ENCODE measurements around the gene FRY. TPM values are rescaled to one million over a fixed set of nuclear protein-coding genes. Genes with fewer than 3 reads are reported as not detected.

FRY gene
- total RNA-seq, 1 donor from 2014 or later: 2.4 TPM

DNA sequence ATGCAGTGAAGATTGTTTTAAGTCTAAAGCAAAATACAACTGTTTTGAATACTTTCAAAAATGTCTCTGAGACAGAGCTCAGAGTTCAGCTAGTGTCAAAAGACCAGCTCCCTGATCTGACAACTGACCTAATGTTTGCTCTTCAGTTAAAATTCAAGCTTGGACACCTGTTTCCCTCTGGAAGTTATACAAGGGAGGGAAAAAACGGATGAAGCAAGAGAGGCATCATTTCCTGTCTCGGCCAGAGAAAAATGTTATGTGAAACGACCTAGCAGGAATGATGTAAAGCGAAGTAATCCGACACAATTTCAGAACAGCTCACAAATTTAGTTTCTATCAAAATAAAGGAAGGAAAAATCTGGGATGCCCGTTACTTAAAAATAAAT, 224.1 kb downstream of the FRY start:
- H3K9me3 Mint-ChIP-seq: no peaks in the 10 kb centered on the region
- intact Hi-C loops (cut with micrococcal nuclease): no loop called here
- no peak overlapping the region for H3K27ac Mint-ChIP-seq
- DNase-seq (ENCODE audit: low spot score): no peak
- peaks cover 2% of the 10 kb centered on the region for H3K36me3 Mint-ChIP-seq (ENCODE audit: low read depth)
- H3K4me3 Mint-ChIP-seq: no peak overlapping the region
- no peaks in the 10 kb centered on the region for H3K27me3 Mint-ChIP-seq (ENCODE audit: insufficient read depth)
- H3K4me1 Mint-ChIP-seq (ENCODE audit: low read depth): no peaks in the 10 kb centered on the region

DNA sequence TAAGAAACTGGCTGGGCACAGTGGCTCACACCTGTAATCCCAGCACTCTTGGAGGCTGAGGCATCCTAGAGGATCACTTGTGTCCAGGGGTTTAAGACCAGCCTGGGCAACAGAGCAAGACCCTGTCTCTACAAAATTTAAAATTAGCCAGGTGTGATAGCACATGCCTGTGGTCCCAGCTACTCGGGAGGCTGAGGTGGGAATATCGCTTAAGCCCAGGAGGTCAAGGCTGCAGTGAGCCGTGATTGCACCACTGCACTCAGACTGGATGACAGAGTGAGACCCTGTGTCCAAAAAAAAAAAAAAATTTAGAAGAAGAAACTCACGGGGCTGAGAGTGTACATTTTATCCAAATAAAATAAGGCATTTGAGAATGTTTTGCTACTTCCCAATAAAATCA, 224.7 kb downstream of the FRY start:
- no peak overlapping the region for H3K27ac Mint-ChIP-seq
- H3K4me1 Mint-ChIP-seq (ENCODE audit: low read depth): no peaks in the 10 kb centered on the region
- DNase-seq (ENCODE audit: low spot score): no peak
- H3K27me3 Mint-ChIP-seq (ENCODE audit: insufficient read depth): no peaks in the 10 kb centered on the region
- H3K4me3 Mint-ChIP-seq: no peak overlapping the region
- peaks cover 2% of the 10 kb centered on the region for H3K36me3 Mint-ChIP-seq (ENCODE audit: low read depth)
- no peaks in the 10 kb centered on the region for H3K9me3 Mint-ChIP-seq
- intact Hi-C loops (cut with micrococcal nuclease): no loop called here

DNA sequence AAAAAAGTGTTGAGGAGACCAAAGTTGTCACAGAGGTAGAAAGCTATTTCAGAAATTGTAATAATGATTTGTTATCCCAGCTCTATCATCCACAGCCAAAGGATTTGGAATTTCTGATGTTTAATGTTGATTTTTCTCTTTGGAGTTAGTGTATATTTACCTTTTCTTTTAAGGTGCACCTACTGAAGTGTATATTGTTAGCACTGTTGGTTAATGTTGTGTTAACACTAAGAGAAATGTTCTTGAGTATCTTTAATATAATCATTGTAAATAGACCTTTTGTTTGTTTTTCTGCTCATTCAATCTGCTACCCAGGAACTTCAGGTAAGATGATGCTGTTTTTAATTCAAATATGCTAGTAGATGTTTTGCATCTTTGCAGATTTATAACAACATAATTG, 226.1 kb downstream of the FRY start:
- Mint-ChIP-seq H3K36me3 (ENCODE audit: low read depth) (peaks cover 2% of the 10 kb centered on the region), H3K9me3 (no peaks in the 10 kb centered on the region), H3K4me1 (ENCODE audit: low read depth) (no peaks in the 10 kb centered on the region), H3K27me3 (ENCODE audit: insufficient read depth) (no peaks in the 10 kb centered on the region), H3K27ac (no peak overlapping the region), H3K4me3 (no peak overlapping the region)
- intact Hi-C loops (cut with micrococcal nuclease): no loop called here
- no peak for DNase-seq (ENCODE audit: low spot score)

DNA sequence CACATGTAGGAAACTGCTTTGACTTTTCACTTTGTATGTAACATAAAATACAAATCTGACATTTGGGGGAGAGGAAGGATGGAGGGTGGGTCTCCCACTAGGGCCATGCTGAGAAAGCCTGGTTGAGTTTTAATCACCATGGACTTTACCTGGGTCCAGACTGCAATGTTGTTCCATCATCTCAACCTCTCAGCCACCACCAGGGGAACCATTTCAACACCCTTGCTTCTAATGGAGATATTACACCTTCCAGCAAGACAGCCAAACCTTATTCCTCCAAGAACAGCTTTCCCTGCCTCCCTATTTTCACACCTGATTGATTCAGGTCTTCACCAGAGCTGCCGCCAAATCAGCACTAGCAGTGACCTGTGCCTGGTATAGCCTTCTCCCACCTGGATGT, 227.5 kb downstream of the FRY start:
- Mint-ChIP-seq H3K36me3 (ENCODE audit: low read depth) (peaks cover 2% of the 10 kb centered on the region), H3K27ac (no peak overlapping the region), H3K27me3 (ENCODE audit: insufficient read depth) (no peaks in the 10 kb centered on the region), H3K4me3 (no peak overlapping the region), H3K9me3 (no peaks in the 10 kb centered on the region), H3K4me1 (ENCODE audit: low read depth) (no peaks in the 10 kb centered on the region)
- no peak for DNase-seq (ENCODE audit: low spot score)
- intact Hi-C loops (cut with micrococcal nuclease): no loop called here

DNA sequence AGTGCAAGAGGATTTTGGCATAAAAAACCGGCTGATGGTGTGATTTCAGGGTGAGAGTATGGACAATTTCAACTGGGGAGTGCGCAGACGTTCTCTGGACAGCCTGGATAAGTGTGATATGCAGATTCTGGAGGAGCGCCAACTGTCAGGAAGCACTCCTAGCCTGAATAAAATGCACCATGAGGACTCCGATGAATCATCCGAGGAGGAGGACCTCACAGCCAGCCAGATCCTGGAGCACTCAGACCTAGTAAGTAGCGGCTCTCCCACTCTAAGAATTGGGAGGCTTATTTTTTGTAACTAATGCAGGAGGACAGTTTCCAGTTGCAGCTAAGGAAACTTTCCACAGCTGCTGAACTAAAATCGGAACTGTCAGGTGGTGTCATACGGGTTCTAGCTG, 230.0 kb downstream of the FRY start:
- no peaks in the 10 kb centered on the region for H3K4me1 Mint-ChIP-seq (ENCODE audit: low read depth)
- intact Hi-C loops (cut with micrococcal nuclease): no loop called here
- no peaks in the 10 kb centered on the region for H3K27me3 Mint-ChIP-seq (ENCODE audit: insufficient read depth)
- peaks cover 4% of the 10 kb centered on the region for H3K36me3 Mint-ChIP-seq (ENCODE audit: low read depth)
- no peaks in the 10 kb centered on the region for H3K9me3 Mint-ChIP-seq
- H3K27ac Mint-ChIP-seq: no peak overlapping the region
- DNase-seq (ENCODE audit: low spot score): no peak
- H3K4me3 Mint-ChIP-seq: no peak overlapping the region

DNA sequence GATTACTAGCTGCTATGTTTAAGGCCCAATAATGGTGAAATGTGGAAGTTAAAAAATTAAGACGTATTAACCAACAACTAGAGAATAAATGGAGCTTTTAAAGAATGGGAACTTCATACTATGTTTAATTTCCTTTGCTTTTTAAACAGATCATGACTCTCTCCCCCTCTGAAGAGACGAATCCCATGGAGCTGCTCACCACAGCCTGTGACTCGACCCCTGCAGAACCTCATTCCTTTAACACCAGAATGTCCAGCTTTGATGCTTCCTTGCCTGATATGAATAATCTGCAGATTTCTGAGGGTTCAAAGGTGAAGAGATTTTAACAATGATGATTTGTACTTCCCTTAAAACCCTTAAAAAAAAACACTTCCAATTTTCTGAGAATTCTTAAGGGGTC, 230.6 kb downstream of the FRY start:
- H3K36me3 Mint-ChIP-seq (ENCODE audit: low read depth): peaks cover 4% of the 10 kb centered on the region
- intact Hi-C loops (cut with micrococcal nuclease): no loop called here
- no peak overlapping the region for H3K27ac Mint-ChIP-seq
- no peak overlapping the region for H3K4me3 Mint-ChIP-seq
- no peaks in the 10 kb centered on the region for H3K4me1 Mint-ChIP-seq (ENCODE audit: low read depth)
- DNase-seq (ENCODE audit: low spot score): no peak
- H3K27me3 Mint-ChIP-seq (ENCODE audit: insufficient read depth): no peaks in the 10 kb centered on the region
- H3K9me3 Mint-ChIP-seq: no peaks in the 10 kb centered on the region

DNA sequence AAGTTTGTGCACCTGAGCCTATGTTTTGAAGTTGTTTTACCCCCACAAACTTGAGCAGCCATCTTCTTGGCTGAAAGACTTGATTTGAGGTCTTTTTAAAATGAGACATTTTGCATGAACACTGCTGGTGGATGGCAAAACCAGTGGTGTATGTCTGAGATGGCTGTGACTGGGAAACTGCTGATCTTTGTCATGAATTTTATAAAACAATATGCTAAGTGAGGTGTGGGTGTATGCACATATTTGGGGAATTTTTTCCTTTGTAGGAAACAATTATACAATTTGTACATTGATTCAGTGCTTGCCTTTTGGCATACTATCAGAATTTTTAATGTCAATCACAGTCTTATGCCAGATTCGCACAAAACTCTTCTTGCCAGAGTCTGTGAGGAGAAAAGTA, 231.0 kb downstream of the FRY start:
- Mint-ChIP-seq H3K4me3 (no peak overlapping the region), H3K27ac (no peak overlapping the region), H3K27me3 (ENCODE audit: insufficient read depth) (no peaks in the 10 kb centered on the region), H3K9me3 (no peaks in the 10 kb centered on the region), H3K4me1 (ENCODE audit: low read depth) (no peaks in the 10 kb centered on the region), H3K36me3 (ENCODE audit: low read depth) (peaks cover 4% of the 10 kb centered on the region)
- intact Hi-C loops (cut with micrococcal nuclease): no loop called here
- no peak for DNase-seq (ENCODE audit: low spot score)

DNA sequence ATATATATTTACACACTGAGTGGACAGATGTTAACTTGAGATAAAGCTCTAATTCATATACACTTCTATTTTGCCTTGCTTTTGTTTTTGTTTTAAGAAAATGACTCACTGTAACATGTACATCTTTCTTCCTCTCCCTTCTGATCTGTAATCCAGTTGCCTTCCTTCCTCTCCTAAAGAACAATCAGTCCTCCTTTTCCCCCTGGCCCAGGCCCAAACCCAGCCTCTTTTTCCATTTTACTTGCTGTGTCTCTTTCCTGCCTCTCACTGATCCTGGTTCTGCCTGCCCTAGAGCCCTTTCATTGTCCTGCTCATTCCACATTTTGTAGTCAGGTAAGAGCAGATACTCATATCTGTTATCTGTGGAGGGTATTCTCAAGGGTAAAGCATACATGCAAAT, 232.8 kb downstream of the FRY start:
- Mint-ChIP-seq H3K27ac (no peak overlapping the region), H3K4me1 (ENCODE audit: low read depth) (no peaks in the 10 kb centered on the region), H3K4me3 (no peak overlapping the region), H3K9me3 (no peaks in the 10 kb centered on the region), H3K36me3 (ENCODE audit: low read depth) (peaks cover 2% of the 10 kb centered on the region), H3K27me3 (ENCODE audit: insufficient read depth) (no peaks in the 10 kb centered on the region)
- intact Hi-C loops (cut with micrococcal nuclease): no loop called here
- no peak for DNase-seq (ENCODE audit: low spot score)

DNA sequence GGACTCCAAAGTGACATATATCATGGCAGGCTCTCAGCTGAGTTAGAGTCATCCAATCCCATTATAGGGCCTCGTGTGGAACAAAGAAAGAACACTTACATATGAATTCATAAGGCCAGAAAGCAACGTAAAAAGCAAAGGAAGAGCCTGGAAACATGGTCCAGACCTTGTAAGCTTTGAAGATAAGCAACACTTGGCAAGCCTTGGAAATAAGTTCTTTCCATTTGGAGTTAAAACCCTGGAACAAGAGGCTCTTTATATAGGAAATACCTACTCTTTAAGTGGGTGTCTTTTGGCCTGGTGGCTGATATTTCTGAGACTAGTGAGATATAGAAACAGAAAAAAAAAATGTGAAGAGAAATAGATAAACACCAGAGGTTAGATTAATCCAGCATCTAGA, 234.2 kb downstream of the FRY start:
- H3K4me1 Mint-ChIP-seq (ENCODE audit: low read depth): no peaks in the 10 kb centered on the region

DNA sequence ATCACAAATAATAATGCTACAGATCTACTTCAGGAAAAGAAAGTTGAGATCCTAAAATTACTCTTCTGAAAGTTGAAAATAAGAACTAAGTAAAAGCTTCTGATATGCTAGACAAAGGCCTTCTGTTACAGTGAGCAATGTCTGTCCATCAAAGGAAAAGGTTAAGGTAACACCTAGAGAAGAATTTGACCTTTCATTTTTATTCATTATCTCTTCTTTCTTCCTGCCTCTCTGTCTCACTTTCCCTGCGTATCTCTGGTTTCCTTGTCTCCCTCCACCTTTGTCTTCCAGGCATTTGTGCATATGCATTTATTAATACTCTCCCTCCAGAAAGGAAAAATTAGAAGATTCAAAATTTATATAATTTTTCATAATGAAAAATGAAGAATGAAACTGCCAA, 234.6 kb downstream of the FRY start:
- intact Hi-C loops (cut with micrococcal nuclease): no loop called here
- no peaks in the 10 kb centered on the region for H3K9me3 Mint-ChIP-seq
- no peak overlapping the region for H3K27ac Mint-ChIP-seq
- H3K27me3 Mint-ChIP-seq (ENCODE audit: insufficient read depth): no peaks in the 10 kb centered on the region
- DNase-seq (ENCODE audit: low spot score): no peak
- H3K4me1 Mint-ChIP-seq (ENCODE audit: low read depth): no peaks in the 10 kb centered on the region
- peaks cover 2% of the 10 kb centered on the region for H3K36me3 Mint-ChIP-seq (ENCODE audit: low read depth)
- no peak overlapping the region for H3K4me3 Mint-ChIP-seq

More for the DNA sequence above, 234.2 kb downstream of the FRY start:
- Mint-ChIP-seq H3K27ac (no peak overlapping the region), H3K27me3 (ENCODE audit: insufficient read depth) (no peaks in the 10 kb centered on the region), H3K9me3 (no peaks in the 10 kb centered on the region), H3K4me3 (no peak overlapping the region), H3K36me3 (ENCODE audit: low read depth) (peaks cover 2% of the 10 kb centered on the region)
- DNase-seq (ENCODE audit: low spot score): no peak
- intact Hi-C loops (cut with micrococcal nuclease): no loop called here

DNA sequence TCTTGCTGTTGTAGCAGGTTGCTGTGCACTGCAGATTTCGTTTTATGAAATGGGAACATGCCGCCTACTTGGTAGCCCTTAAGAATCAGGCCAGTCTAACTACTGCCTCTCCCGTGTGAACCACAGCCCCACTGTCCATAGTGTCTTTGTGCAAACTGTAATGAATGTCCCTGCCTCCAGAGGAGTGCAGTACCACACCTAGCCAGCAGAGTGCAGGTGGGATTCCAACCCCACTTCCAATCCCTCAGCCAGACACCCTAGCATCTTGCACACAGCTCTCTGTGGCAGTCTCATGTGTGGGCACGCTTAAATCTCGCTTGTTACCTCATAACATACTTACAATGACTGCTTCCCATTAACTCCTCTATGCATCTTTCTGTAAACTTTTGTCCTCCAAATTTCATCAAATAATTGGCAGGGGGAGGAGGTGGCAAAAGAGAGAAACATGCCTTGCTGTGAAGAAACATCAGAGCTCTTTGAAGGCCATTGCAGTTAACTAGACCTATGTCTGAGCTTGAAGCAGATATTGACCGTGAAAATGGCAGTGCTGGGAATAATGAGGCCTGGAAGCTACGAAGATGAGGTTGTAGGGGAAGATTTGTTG, 236.4 kb downstream of the FRY start:
- DNase-seq (ENCODE audit: low spot score): peak; percentile 10

DNA sequence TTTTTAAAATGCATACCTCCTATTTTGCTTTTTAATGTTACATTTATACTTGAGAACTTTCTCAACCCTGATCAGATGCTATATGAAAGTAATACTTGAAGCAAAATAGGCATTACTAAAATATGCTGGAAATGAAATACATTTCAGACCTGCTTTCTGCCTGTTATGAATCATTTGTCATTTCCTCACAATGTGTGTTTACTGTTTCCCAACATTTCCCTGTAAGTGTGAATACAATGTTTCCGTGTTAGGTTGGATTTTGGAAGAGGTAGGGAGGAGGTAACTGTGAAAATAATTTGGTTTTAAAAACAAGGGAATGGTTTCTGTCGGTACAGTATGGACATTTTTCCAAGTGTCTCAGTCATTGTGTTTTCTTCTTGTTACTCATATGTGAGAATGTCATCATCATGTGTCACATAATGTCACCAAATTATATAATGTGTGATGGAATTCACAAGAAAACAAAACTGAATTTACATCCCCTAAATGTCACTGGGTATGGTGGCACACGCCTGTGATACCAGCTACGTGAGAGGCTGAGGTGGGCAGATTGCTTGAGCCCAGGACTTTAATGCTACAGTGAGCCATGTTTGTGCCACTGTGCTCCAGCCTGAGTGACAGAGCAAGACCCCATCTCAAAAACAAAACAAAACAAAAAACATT, 240.6 kb downstream of the FRY start:
- peaks cover 9% of the 10 kb centered on the region for H3K4me1 Mint-ChIP-seq (ENCODE audit: low read depth)
- DNase-seq (ENCODE audit: low spot score): no peak
- no peaks in the 10 kb centered on the region for H3K9me3 Mint-ChIP-seq
- no peak overlapping the region for H3K4me3 Mint-ChIP-seq
- H3K27ac Mint-ChIP-seq: peak overlapping the region; percentile 26
- H3K27me3 Mint-ChIP-seq (ENCODE audit: insufficient read depth): no peaks in the 10 kb centered on the region
- peaks cover 2% of the 10 kb centered on the region for H3K36me3 Mint-ChIP-seq (ENCODE audit: low read depth)
- intact Hi-C loops (cut with micrococcal nuclease): no loop called here

More for the DNA sequence above, 236.4 kb downstream of the FRY start:
- Mint-ChIP-seq H3K36me3 (ENCODE audit: low read depth) (peaks cover 5% of the 10 kb centered on the region), H3K27ac (no peak overlapping the region), H3K27me3 (ENCODE audit: insufficient read depth) (no peaks in the 10 kb centered on the region), H3K9me3 (no peaks in the 10 kb centered on the region), H3K4me3 (no peak overlapping the region), H3K4me1 (ENCODE audit: low read depth) (peaks cover 9% of the 10 kb centered on the region)
- intact Hi-C loops (cut with micrococcal nuclease): loop anchor here (1.0 kb wide), 1 partner anchor 42 kb away; no protein-coding TSS in a partner anchor

DNA sequence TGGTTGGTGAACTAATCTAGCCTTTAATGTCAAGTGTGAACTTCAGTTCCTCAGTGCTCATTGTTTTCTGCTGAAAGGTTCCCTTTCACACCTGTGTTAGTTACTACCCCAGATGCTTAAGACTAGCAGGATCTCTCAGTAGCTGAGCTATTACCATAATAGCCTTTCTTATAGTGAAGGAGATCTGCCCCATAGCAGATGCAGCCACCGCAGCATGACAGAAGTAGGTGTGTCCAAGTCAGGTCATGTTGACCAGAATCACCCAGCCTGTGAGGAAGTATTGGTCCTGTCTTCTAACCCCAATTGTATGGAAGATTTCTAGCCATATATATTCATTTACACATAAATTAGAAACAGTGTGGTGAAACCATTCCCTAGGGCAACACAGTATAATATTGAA, 246.3 kb downstream of the FRY start:
- peaks cover 2% of the 10 kb centered on the region for H3K36me3 Mint-ChIP-seq (ENCODE audit: low read depth)
- no peak for DNase-seq (ENCODE audit: low spot score)
- peaks cover 5% of the 10 kb centered on the region for H3K4me1 Mint-ChIP-seq (ENCODE audit: low read depth)
- no peaks in the 10 kb centered on the region for H3K9me3 Mint-ChIP-seq
- H3K27me3 Mint-ChIP-seq (ENCODE audit: insufficient read depth): no peaks in the 10 kb centered on the region
- no peak overlapping the region for H3K4me3 Mint-ChIP-seq
- intact Hi-C loops (cut with micrococcal nuclease): loop anchor here (1.0 kb wide), 1 partner anchor 19 kb away; no protein-coding TSS in a partner anchor
- H3K27ac Mint-ChIP-seq: no peak overlapping the region
